GM12878 (cell line): ENCODE data around the gene SLC15A3.

Experiments
- PAX8 ChIP-seq: fragments of 450-650 bp; IDR thresholded peaks from 2 replicates; pipeline ENCODE4 v1.6.1; 2017; ENCODE audit warnings: mild to moderate bottlenecking, moderate library complexity
- POLR2A ChIP-seq: IDR thresholded peaks from 2 replicates; pipeline ENCODE4 v1.6.1; 2011; ENCODE audit warnings: low read depth, mild to moderate bottlenecking, low read length
- POLR2AphosphoS5 ChIP-seq: IDR thresholded peaks from 2 replicates; pipeline ENCODE4 v1.6.1; 2011; ENCODE audit warnings: mild to moderate bottlenecking, low read length, inconsistent platforms
- RCOR1 ChIP-seq: conservative IDR thresholded peaks from 2 replicates; pipeline ENCODE4 v1.6.1; 2012; ENCODE audit warnings: low read depth, low read length, improper control_type of control experiment
- TAF1 ChIP-seq: IDR thresholded peaks from 2 replicates; pipeline ENCODE4 v1.6.1; 2011; ENCODE audit warnings: mild to moderate bottlenecking, low read depth, low read length, borderline replicate concordance
- YY1 ChIP-seq: IDR thresholded peaks from 2 replicates; pipeline ENCODE4 v1.6.1; 2011; ENCODE audit warnings: low read depth, mild to moderate bottlenecking, low read length
- ZNF217 ChIP-seq: fragments of 450-650 bp; IDR thresholded peaks from 2 replicates; pipeline ENCODE4 v1.6.1; 2017; ENCODE audit warnings: antibody characterized with exemption, mild to moderate bottlenecking
- TF ChIP-seq, protein P1 (sequence below), 3 experiments: IDR thresholded peaks in 2 of 3; conservative IDR thresholded peaks in 1 of 3; 2 replicates each; pipeline ENCODE4 v1.5.1; 2011; ENCODE audit warnings: low read depth in 3 of 3, low read length in 3 of 3, mild to moderate bottlenecking in 3 of 3, control low read depth in 2 of 3, moderate library complexity in 2 of 3, inconsistent platforms in 1 of 3, mixed read lengths in 1 of 3; ENCODE audit not compliant: control insufficient read depth in 2 of 3, insufficient read depth in 1 of 3; ENCODE audit errors: extremely low read depth in 1 of 3
- TF ChIP-seq, protein P2 (sequence below): IDR thresholded peaks from 2 replicates; pipeline ENCODE4 v1.6.1; 2011; ENCODE audit warnings: mild to moderate bottlenecking, low read depth, low read length, moderate library complexity; ENCODE audit not compliant: insufficient replicate concordance
- TF ChIP-seq, protein P3 (sequence below): IDR thresholded peaks from 2 replicates; pipeline ENCODE4 v1.6.1; 2011; ENCODE audit warnings: borderline replicate concordance, low read depth, mild to moderate bottlenecking, moderate library complexity, low read length; ENCODE audit not compliant: insufficient read depth, poor library complexity, severe bottlenecking

GRCh38 chr11:60918251-60918938 is 33.6 kb downstream of the SLC15A3 start:
- TF ChIP-seq PAX8 (no peak), YY1 (no peak), POLR2A (no peak), RCOR1 (no peak), TAF1 (no peak), ZNF217 (no peak), POLR2AphosphoS5 (no peak)
- TF ChIP-seq, protein P1, sequence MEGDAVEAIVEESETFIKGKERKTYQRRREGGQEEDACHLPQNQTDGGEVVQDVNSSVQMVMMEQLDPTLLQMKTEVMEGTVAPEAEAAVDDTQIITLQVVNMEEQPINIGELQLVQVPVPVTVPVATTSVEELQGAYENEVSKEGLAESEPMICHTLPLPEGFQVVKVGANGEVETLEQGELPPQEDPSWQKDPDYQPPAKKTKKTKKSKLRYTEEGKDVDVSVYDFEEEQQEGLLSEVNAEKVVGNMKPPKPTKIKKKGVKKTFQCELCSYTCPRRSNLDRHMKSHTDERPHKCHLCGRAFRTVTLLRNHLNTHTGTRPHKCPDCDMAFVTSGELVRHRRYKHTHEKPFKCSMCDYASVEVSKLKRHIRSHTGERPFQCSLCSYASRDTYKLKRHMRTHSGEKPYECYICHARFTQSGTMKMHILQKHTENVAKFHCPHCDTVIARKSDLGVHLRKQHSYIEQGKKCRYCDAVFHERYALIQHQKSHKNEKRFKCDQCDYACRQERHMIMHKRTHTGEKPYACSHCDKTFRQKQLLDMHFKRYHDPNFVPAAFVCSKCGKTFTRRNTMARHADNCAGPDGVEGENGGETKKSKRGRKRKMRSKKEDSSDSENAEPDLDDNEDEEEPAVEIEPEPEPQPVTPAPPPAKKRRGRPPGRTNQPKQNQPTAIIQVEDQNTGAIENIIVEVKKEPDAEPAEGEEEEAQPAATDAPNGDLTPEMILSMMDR (IDR thresholded peaks at IDR 0.05 in 2 of 3, conservative IDR thresholded peaks at IDR 0.05 in 1 of 3; ENCODE audit: control insufficient read depth in 2 of 3, extremely low read depth in 1 of 3, insufficient read depth in 1 of 3, low read depth in 3 of 3, low read length in 3 of 3) = no peak
- TF ChIP-seq, protein P2, sequence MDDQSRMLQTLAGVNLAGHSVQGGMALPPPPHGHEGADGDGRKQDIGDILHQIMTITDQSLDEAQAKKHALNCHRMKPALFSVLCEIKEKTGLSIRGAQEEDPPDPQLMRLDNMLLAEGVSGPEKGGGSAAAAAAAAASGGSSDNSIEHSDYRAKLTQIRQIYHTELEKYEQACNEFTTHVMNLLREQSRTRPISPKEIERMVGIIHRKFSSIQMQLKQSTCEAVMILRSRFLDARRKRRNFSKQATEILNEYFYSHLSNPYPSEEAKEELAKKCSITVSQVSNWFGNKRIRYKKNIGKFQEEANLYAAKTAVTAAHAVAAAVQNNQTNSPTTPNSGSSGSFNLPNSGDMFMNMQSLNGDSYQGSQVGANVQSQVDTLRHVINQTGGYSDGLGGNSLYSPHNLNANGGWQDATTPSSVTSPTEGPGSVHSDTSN = no peak
- TF ChIP-seq, protein P3, sequence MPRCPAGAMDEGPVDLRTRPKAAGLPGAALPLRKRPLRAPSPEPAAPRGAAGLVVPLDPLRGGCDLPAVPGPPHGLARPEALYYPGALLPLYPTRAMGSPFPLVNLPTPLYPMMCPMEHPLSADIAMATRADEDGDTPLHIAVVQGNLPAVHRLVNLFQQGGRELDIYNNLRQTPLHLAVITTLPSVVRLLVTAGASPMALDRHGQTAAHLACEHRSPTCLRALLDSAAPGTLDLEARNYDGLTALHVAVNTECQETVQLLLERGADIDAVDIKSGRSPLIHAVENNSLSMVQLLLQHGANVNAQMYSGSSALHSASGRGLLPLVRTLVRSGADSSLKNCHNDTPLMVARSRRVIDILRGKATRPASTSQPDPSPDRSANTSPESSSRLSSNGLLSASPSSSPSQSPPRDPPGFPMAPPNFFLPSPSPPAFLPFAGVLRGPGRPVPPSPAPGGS = no peak
